ENCODE data around the gene PCSK6.

The PCSK6 gene

GRCh38 chr15:101525087-101525669, 35.7 kb upstream of the PCSK6 start:
- no peak for DNase-seq (ENCODE audit: low read depth)
- H3K4me3 ChIP-seq (ENCODE audit: low read depth, low read length), result no peak overlapping the region

GRCh38 chr15:101523560-101523940, 34.0 kb upstream of the PCSK6 start:
- no peak overlapping the region for H3K4me3 ChIP-seq (ENCODE audit: low read depth, low read length)
- no peak for DNase-seq (ENCODE audit: low read depth)

GRCh38 chr15:101522621-101523559, 33.4 kb upstream of the PCSK6 start:
- H3K4me3 ChIP-seq (ENCODE audit: low read depth, low read length), result no peak overlapping the region
- DNase-seq (ENCODE audit: low read depth), result no peak

- H3K4me3 ChIP-seq (ENCODE audit: low read depth, low read length), result no peak overlapping the region
- no peak for DNase-seq (ENCODE audit: low read depth)
Observed at GRCh38 chr15:101522091-101522490, 32.6 kb upstream of the PCSK6 start.

- DNase-seq (ENCODE audit: low read depth), result no peak
- H3K4me3 ChIP-seq (ENCODE audit: low read depth, low read length), result no peak overlapping the region
Observed at GRCh38 chr15:101521591-101521990, 32.1 kb upstream of the PCSK6 start.

GRCh38 chr15:101521069-101521468, 31.6 kb upstream of the PCSK6 start:
- DNase-seq (ENCODE audit: low read depth), result no peak
- H3K4me3 ChIP-seq (ENCODE audit: low read depth, low read length), result no peak overlapping the region

GRCh38 chr15:101520395-101520794, 30.9 kb upstream of the PCSK6 start:
- no peak overlapping the region for H3K4me3 ChIP-seq (ENCODE audit: low read depth, low read length)
- no peak for DNase-seq (ENCODE audit: low read depth)

- DNase-seq (ENCODE audit: low read depth), result no peak
Observed at GRCh38 chr15:101517504-101517903, 28.0 kb upstream of the PCSK6 start.

GRCh38 chr15:101514318-101514717, 24.8 kb upstream of the PCSK6 start:
- no peak for DNase-seq (ENCODE audit: low read depth)
- H3K4me3 ChIP-seq (ENCODE audit: low read depth, low read length), result no peak overlapping the region

More at GRCh38 chr15:101517504-101517903, 28.0 kb upstream of the PCSK6 start:
- no peak overlapping the region for H3K4me3 ChIP-seq (ENCODE audit: low read depth, low read length)

GRCh38 chr15:101511717-101512116, 22.2 kb upstream of the PCSK6 start:
- no peak overlapping the region for H3K4me3 ChIP-seq (ENCODE audit: low read depth, low read length)
- DNase-seq (ENCODE audit: low read depth), result no peak

- DNase-seq (ENCODE audit: low read depth), result no peak
- H3K4me3 ChIP-seq (ENCODE audit: low read depth, low read length), result no peak overlapping the region
Observed at GRCh38 chr15:101510212-101511197, 21.0 kb upstream of the PCSK6 start.

- no peak for DNase-seq (ENCODE audit: low read depth)
- no peak overlapping the region for H3K4me3 ChIP-seq (ENCODE audit: low read depth, low read length)
Observed at GRCh38 chr15:101509279-101509678, 19.8 kb upstream of the PCSK6 start.

GRCh38 chr15:101506491-101506890, 17.0 kb upstream of the PCSK6 start:
- no peak for DNase-seq (ENCODE audit: low read depth)
- no peak overlapping the region for H3K4me3 ChIP-seq (ENCODE audit: low read depth, low read length)

GRCh38 chr15:101505610-101506337, 16.3 kb upstream of the PCSK6 start:
- H3K4me3 ChIP-seq (ENCODE audit: low read depth, low read length), result no peak overlapping the region
- no peak for DNase-seq (ENCODE audit: low read depth)

GRCh38 chr15:101504866-101505609, 15.5 kb upstream of the PCSK6 start:
- DNase-seq (ENCODE audit: low read depth), result no peak
- no peak overlapping the region for H3K4me3 ChIP-seq (ENCODE audit: low read depth, low read length)

- H3K4me3 ChIP-seq (ENCODE audit: low read depth, low read length), result no peak overlapping the region
- no peak for DNase-seq (ENCODE audit: low read depth)
Observed at GRCh38 chr15:101504373-101504772, 14.9 kb upstream of the PCSK6 start.

- no peak overlapping the region for H3K4me3 ChIP-seq (ENCODE audit: low read depth, low read length)
- no peak for DNase-seq (ENCODE audit: low read depth)
Observed at GRCh38 chr15:101503296-101503599, 13.7 kb upstream of the PCSK6 start.

- DNase-seq (ENCODE audit: low read depth), result no peak
- H3K4me3 ChIP-seq (ENCODE audit: low read depth, low read length), result no peak overlapping the region
Observed at GRCh38 chr15:101502572-101503295, 13.2 kb upstream of the PCSK6 start.
